HCT116 (cell line): Measurements from ENCODE around the gene TMEM203. TPM values are rescaled to one million over a fixed set of nuclear protein-coding genes. Genes with fewer than 3 reads are reported as not detected.

Source experiments
- ATAC-seq: fragments of 200-7000 bp; cut with Tn5 transposase; 2 replicates; pipeline ENCODE4 v1.9.1; 2020; ENCODE audit warnings: mild to moderate bottlenecking, moderate library complexity
- BruUV-seq: library from RNA; stranded (reverse); fragments of 400-500 nt; replicated peaks from 2 replicates; lab custom pipeline; 2021; lab: Mats Ljungman, UMichigan
- CTCF ChIA-PET: fragments of 300-600 bp; sonication (Branson Sonifier 250); formaldehyde crosslinking; loops from one replicate; lab custom pipeline; 2021; ENCODE audit warnings: antibody characterized with exemption; lab: Charles Lee
- POLR2A ChIA-PET: fragments of 300-600, 350-600 bp; sonication (Branson Sonifier 250); formaldehyde crosslinking; loops from one replicate; lab custom pipeline; 2021; ENCODE audit warnings: antibody characterized with exemption; lab: Charles Lee
- RAD21 ChIA-PET, 2 experiments: fragments of 300-600 bp; sonication (Branson Sonifier 250); formaldehyde crosslinking; loops; one replicate each; lab custom pipeline; 2023; ENCODE audit warnings: low total read pairs in 2 of 2; ENCODE audit not compliant: uncharacterized antibody in 2 of 2, unreplicated experiment in 2 of 2, low non-redundant PET in 1 of 2; lab: Charles Lee
- DNase-seq: peaks from one replicate; pipeline ENCODE4 v3.0.0-alpha.2; 2010; ENCODE audit warnings: low read depth, low spot score
- H2AFZ ChIP-seq: fragments of 200-600 bp; shearing (Covaris generic), sonication (generic); 2 replicates; pipeline ENCODE4 v1.6.1; 2017; ENCODE audit warnings: low read depth, mixed run types, mixed read lengths, antibody characterized with exemption, low read length; ENCODE audit not compliant: poor library complexity, severe bottlenecking
- H3K27ac ChIP-seq: 2 replicates; pipeline ENCODE4 v1.5.1; 2012; ENCODE audit warnings: low read depth, low read length
- H3K27me3 ChIP-seq: fragments of 200-600 bp; sonication (generic); 2 replicates; pipeline ENCODE4 v1.6.1; 2016; ENCODE audit warnings: mixed run types, low read length, mixed read lengths; ENCODE audit not compliant: insufficient read depth
- H3K36me3 ChIP-seq, 2 experiments: fragments of 200-500 bp in 1 of 2; fragments of 200-600 bp in 1 of 2; sonication (Bioruptor generic) in 1 of 2; sonication (generic) in 1 of 2; 2 replicates each; pipeline versions ENCODE4 v1.5.1 to v1.6.1; 2014 to 2016; ENCODE audit warnings: low read length in 2 of 2, inconsistent platforms in 1 of 2, mixed read lengths in 1 of 2, mixed run types in 1 of 2; ENCODE audit not compliant: insufficient read depth in 2 of 2, control insufficient read depth in 1 of 2
- H3K4me1 ChIP-seq, 2 experiments: fragments of 200-600 bp in 1 of 2; sonication (generic) in 1 of 2; 2 replicates each; pipeline versions ENCODE4 v1.5.1 to v1.6.1; 2012 to 2017; ENCODE audit warnings: low read length in 2 of 2, inconsistent platforms in 1 of 2, mild to moderate bottlenecking in 1 of 2, mixed read lengths in 1 of 2, mixed run types in 1 of 2, moderate library complexity in 1 of 2; ENCODE audit not compliant: insufficient read depth in 2 of 2, control insufficient read depth in 1 of 2
- H3K4me2 ChIP-seq: fragments of 200-600 bp; sonication (generic); 2 replicates; pipeline ENCODE4 v1.6.1; 2017; ENCODE audit warnings: mixed run types, low read length, mixed read lengths
- H3K4me3 ChIP-seq, 2 experiments: fragments of 200-600 bp in 1 of 2; sonication (generic) in 1 of 2; replicated peaks in 1 of 2; 2 replicates each; pipeline ENCODE4 v1.5.1; 2011 to 2016; ENCODE audit warnings: low read length in 2 of 2, control low read depth in 1 of 2, low read depth in 1 of 2, mild to moderate bottlenecking in 1 of 2, mixed read lengths in 1 of 2, mixed run types in 1 of 2
- H3K79me2 ChIP-seq: fragments of 200-600 bp; sonication (generic); 2 replicates; pipeline ENCODE4 v1.6.1; 2017; ENCODE audit warnings: mild to moderate bottlenecking, mixed run types, low read length, moderate library complexity, mixed read lengths; ENCODE audit not compliant: insufficient read depth
- H3K9ac ChIP-seq: fragments of 200-600 bp; sonication (generic); 2 replicates; pipeline ENCODE4 v1.6.1; 2016; ENCODE audit warnings: low read length, mixed read lengths
- H3K9me2 ChIP-seq: fragments of 200-600 bp; sonication (generic), shearing (Covaris generic); 2 replicates; pipeline ENCODE4 v1.6.1; 2017; ENCODE audit warnings: mixed run types, mild to moderate bottlenecking, moderate library complexity; ENCODE audit not compliant: insufficient read depth
- H3K9me3 ChIP-seq, 2 experiments: fragments of 200-500 bp in 1 of 2; fragments of 200-600 bp in 1 of 2; sonication (Bioruptor generic) in 1 of 2; sonication (generic) in 1 of 2; 2 replicates each; pipeline ENCODE4 v1.6.1; 2014 to 2017; ENCODE audit warnings: low read length in 2 of 2, mixed read lengths in 2 of 2, inconsistent platforms in 1 of 2, low read depth in 1 of 2, mild to moderate bottlenecking in 1 of 2, mixed run types in 1 of 2, moderate library complexity in 1 of 2; ENCODE audit not compliant: control insufficient read depth in 1 of 2, insufficient read depth in 1 of 2
- H4K20me1 ChIP-seq: fragments of 200-600 bp; sonication (generic), shearing (Covaris generic); 2 replicates; pipeline ENCODE4 v1.6.1; 2017; ENCODE audit warnings: mixed run types, mild to moderate bottlenecking, moderate library complexity; ENCODE audit not compliant: insufficient read depth
- CBX3 ChIP-seq: IDR thresholded peaks from 2 replicates; pipeline ENCODE4 v1.6.1; 2012; ENCODE audit warnings: low read depth
- CEBPB ChIP-seq: IDR thresholded peaks from 2 replicates; pipeline ENCODE4 v1.6.1; 2012; ENCODE audit warnings: low read depth
- CTCF ChIP-seq, 3 experiments: fragments of 200-600 bp in 1 of 3; sonication (generic) in 1 of 3; IDR thresholded peaks in 2 of 3; conservative IDR thresholded peaks in 1 of 3; 2 replicates each; pipeline ENCODE4 v1.5.1; 2012 to 2017; ENCODE audit warnings: low read depth in 2 of 3, low read length in 2 of 3, antibody characterized with exemption in 1 of 3, borderline replicate concordance in 1 of 3, control low read depth in 1 of 3, mild to moderate bottlenecking in 1 of 3, mixed read lengths in 1 of 3, mixed run types in 1 of 3, moderate library complexity in 1 of 3; ENCODE audit not compliant: insufficient read depth in 1 of 3
- EGR1 ChIP-seq: IDR thresholded peaks from 2 replicates; pipeline ENCODE4 v1.6.1; 2012; ENCODE audit warnings: low read depth
- EZH2 ChIP-seq: fragments of 200-600 bp; sonication (generic); IDR thresholded peaks from 2 replicates; pipeline ENCODE4 v1.6.1; 2017; ENCODE audit warnings: antibody characterized with exemption, mixed run types
- FOSL1 ChIP-seq: IDR thresholded peaks from 2 replicates; pipeline ENCODE4 v1.6.1; 2012; ENCODE audit warnings: low read depth
- JUND ChIP-seq: IDR thresholded peaks from 2 replicates; pipeline ENCODE4 v1.6.1; 2012
- POLR2A ChIP-seq: IDR thresholded peaks from 2 replicates; pipeline ENCODE4 v1.7.0; 2011; ENCODE audit warnings: borderline replicate concordance; ENCODE audit not compliant: insufficient read depth, insufficient read length; ENCODE audit errors: extremely low read depth
- ZFX ChIP-seq: fragments of 450-650 bp; IDR thresholded peaks from 2 replicates; pipeline ENCODE4 v1.6.1; 2017
- ZNF274 ChIP-seq: fragments of 200-500 bp; sonication (Bioruptor generic); IDR thresholded peaks from 2 replicates; pipeline ENCODE4 v1.6.1; 2014; ENCODE audit warnings: mild to moderate bottlenecking, low read depth, low read length, inconsistent platforms
- intact Hi-C: fragments of 100-400 bp; cut with micrococcal nuclease; formaldehyde crosslinking; loops from 2 replicates; pipeline ENCODE4 v1.10.0; 2022
- total RNA-seq: library from RNA; stranded (reverse); gene quantifications from one replicate; pipeline ENCODE4 v1.2.1, GENCODE V29; 2021; ENCODE audit not compliant: unreplicated experiment

The TMEM203 gene
- total RNA-seq, 1 experiment from 2014 or later = 45.0 TPM

GRCh38 chr9:137225699-137226331 is 20.4 kb upstream of the TMEM203 start:
- no peaks in the 10 kb centered on the region for H4K20me1 ChIP-seq
- H3K4me2 ChIP-seq = peak overlapping the region; percentile 99
- H3K27ac ChIP-seq = peak overlapping the region; percentile 88
- RAD21 ChIA-PET = interaction anchor here (1.8 to 1.9 kb wide), 2 partner anchors 37 kb away, joined by 7 to 9 read pairs; partner anchors contain the start of genes ANAPC2 (in 2 of the 2) and SSNA1 (in 2 of the 2)
- H2AFZ ChIP-seq = no peak overlapping the region
- no peaks in the 10 kb centered on the region for H3K27me3 ChIP-seq
- no peaks in the 10 kb centered on the region for H3K79me2 ChIP-seq
- no peaks in the 10 kb centered on the region for H3K9me2 ChIP-seq
- H3K4me1 ChIP-seq = peaks cover 44 to 72% of the 10 kb centered on the region in 2 experiments
- TF ChIP-seq CEBPB (no peak), CBX3 (no peak), ZNF274 (no peak), CTCF (IDR thresholded peaks at IDR 0.05 in 2 of 3, conservative IDR thresholded peaks at IDR 0.05 in 1 of 3; ENCODE audit: borderline replicate concordance in 1 of 3, insufficient read depth in 1 of 3, low read depth in 2 of 3, low read length in 2 of 3) (no peak), POLR2A (no peak), EZH2 (no peak), FOSL1 (no peak), EGR1 (no peak), ZFX (no peak), JUND (no peak)
- no peaks in the 10 kb centered on the region for H3K36me3 ChIP-seq
- no TSS peak for BruUV-seq
- ATAC-seq (no peak), DNase-seq (no peak)
- CTCF ChIA-PET = interaction anchor here (1.2 to 4.7 kb wide), 6 partner anchors 12 to 197 kb away, joined by 4 to 43 read pairs (median 14); partner anchors contain the start of genes ANAPC2 and SSNA1
- H3K9ac ChIP-seq = peak overlapping the region; percentile 97
- H3K9me3 ChIP-seq = no peaks in the 10 kb centered on the region
- intact Hi-C loops = loop anchor here (5.0 to 10.0 kb wide), 3 partner anchors 39 to 441 kb away; partner anchors contain the start of genes ANAPC2, NPDC1 and SSNA1
- POLR2A ChIA-PET = interaction anchor here (1.1 to 2.5 kb wide), 6 partner anchors 9 to 63 kb away, joined by 3 to 16 read pairs (median 6); partner anchors contain the start of genes ANAPC2, SSNA1, TPRN and TUBB4B
- H3K4me3 ChIP-seq = no peak overlapping the region
